ENCODE measurements around the gene TFF2.

- TF ChIP-seq, protein P1, sequence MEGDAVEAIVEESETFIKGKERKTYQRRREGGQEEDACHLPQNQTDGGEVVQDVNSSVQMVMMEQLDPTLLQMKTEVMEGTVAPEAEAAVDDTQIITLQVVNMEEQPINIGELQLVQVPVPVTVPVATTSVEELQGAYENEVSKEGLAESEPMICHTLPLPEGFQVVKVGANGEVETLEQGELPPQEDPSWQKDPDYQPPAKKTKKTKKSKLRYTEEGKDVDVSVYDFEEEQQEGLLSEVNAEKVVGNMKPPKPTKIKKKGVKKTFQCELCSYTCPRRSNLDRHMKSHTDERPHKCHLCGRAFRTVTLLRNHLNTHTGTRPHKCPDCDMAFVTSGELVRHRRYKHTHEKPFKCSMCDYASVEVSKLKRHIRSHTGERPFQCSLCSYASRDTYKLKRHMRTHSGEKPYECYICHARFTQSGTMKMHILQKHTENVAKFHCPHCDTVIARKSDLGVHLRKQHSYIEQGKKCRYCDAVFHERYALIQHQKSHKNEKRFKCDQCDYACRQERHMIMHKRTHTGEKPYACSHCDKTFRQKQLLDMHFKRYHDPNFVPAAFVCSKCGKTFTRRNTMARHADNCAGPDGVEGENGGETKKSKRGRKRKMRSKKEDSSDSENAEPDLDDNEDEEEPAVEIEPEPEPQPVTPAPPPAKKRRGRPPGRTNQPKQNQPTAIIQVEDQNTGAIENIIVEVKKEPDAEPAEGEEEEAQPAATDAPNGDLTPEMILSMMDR (conservative IDR thresholded peaks at IDR 0.05; ENCODE audit: low read length) = no peak
- TF ChIP-seq EZH2phosphoT487 (IDR thresholded peaks at IDR 0.05; ENCODE audit: borderline replicate concordance) = no peak
Observed at GRCh38 chr21:42375966-42376337, 25.2 kb upstream of the TFF2 start.

Data from Loucy (cell line).